ENCODE measurements around the gene ATG7. TPM values are rescaled to one million over a fixed set of nuclear protein-coding genes. Genes with fewer than 3 reads are reported as not detected.
"Not testable (repeated sequence)": the region's sequence is repeated elsewhere in the genome, so short reads cannot be mapped to it uniquely, and the experiment has no call there.

Gene ATG7
- total RNA-seq, 1 donor from 2014 or later = 53.4 TPM

- TF ChIP-seq CTCF (IDR thresholded peaks at IDR 0.05; ENCODE audit: insufficient read depth, low read length, severe bottlenecking) = no peak
- Histone ChIP-seq H3K27me3 (ENCODE audit: control insufficient read depth, insufficient read depth, low read length) (no peaks in the 10 kb centered on the region), H3K4me3 (ENCODE audit: low read depth, low read length) (no peak overlapping the region), H3K36me3 (ENCODE audit: control insufficient read depth, insufficient read depth, low read length) (no peaks in the 10 kb centered on the region)
- DNase-seq (ENCODE audit: low read depth) (no peak), FAIRE-seq (no peak)
Measured at GRCh38 chr3:11339541-11339940, 67.3 kb downstream of the ATG7 start.

- Histone ChIP-seq H3K27me3 (ENCODE audit: control insufficient read depth, insufficient read depth, low read length) (no peaks in the 10 kb centered on the region), H3K36me3 (ENCODE audit: control insufficient read depth, insufficient read depth, low read length) (peaks cover 4% of the 10 kb centered on the region), H3K4me3 (ENCODE audit: low read depth, low read length) (no peak overlapping the region)
- DNase-seq (ENCODE audit: low read depth) = peak; percentile 80
- TF ChIP-seq CTCF (IDR thresholded peaks at IDR 0.05; ENCODE audit: insufficient read depth, low read length, severe bottlenecking) = no peak
- FAIRE-seq = peak; percentile 23
Measured at GRCh38 chr3:11346416-11346815, 74.2 kb downstream of the ATG7 start.

GRCh38 chr3:11348877-11349276 lies 76.7 kb downstream of the ATG7 start:
- DNase-seq (ENCODE audit: low read depth); H3K27me3 ChIP-seq (ENCODE audit: control insufficient read depth, insufficient read depth, low read length); H3K36me3 ChIP-seq (ENCODE audit: control insufficient read depth, insufficient read depth, low read length); H3K4me3 ChIP-seq (ENCODE audit: low read depth, low read length); FAIRE-seq: not testable (repeated sequence)

- Histone ChIP-seq H3K27me3 (ENCODE audit: control insufficient read depth, insufficient read depth, low read length) (no peaks in the 10 kb centered on the region), H3K4me3 (ENCODE audit: low read depth, low read length) (no peak overlapping the region), H3K36me3 (ENCODE audit: control insufficient read depth, insufficient read depth, low read length) (peaks cover 4% of the 10 kb centered on the region)
- FAIRE-seq (no peak), DNase-seq (ENCODE audit: low read depth) (no peak)
- TF ChIP-seq CTCF (IDR thresholded peaks at IDR 0.05; ENCODE audit: insufficient read depth, low read length, severe bottlenecking) = no peak
Measured at GRCh38 chr3:11349446-11349845, 77.2 kb downstream of the ATG7 start.

GRCh38 chr3:11350374-11350773 lies 78.2 kb downstream of the ATG7 start:
- DNase-seq (ENCODE audit: low read depth) (peak; percentile 47), FAIRE-seq (no peak)
- H3K36me3 ChIP-seq (ENCODE audit: control insufficient read depth, insufficient read depth, low read length) = peaks cover 4% of the 10 kb centered on the region
- TF ChIP-seq CTCF (IDR thresholded peaks at IDR 0.05; ENCODE audit: insufficient read depth, low read length, severe bottlenecking) = no peak
- no peak overlapping the region for H3K4me3 ChIP-seq (ENCODE audit: low read depth, low read length)
- no peaks in the 10 kb centered on the region for H3K27me3 ChIP-seq (ENCODE audit: control insufficient read depth, insufficient read depth, low read length)

GRCh38 chr3:11351451-11351850 lies 79.3 kb downstream of the ATG7 start:
- Histone ChIP-seq H3K36me3 (ENCODE audit: control insufficient read depth, insufficient read depth, low read length) (peaks cover 4% of the 10 kb centered on the region), H3K4me3 (ENCODE audit: low read depth, low read length) (no peak overlapping the region), H3K27me3 (ENCODE audit: control insufficient read depth, insufficient read depth, low read length) (no peaks in the 10 kb centered on the region)
- DNase-seq (ENCODE audit: low read depth) (no peak), FAIRE-seq (no peak)
- no peak for TF ChIP-seq CTCF (IDR thresholded peaks at IDR 0.05; ENCODE audit: insufficient read depth, low read length, severe bottlenecking)
